ENCODE results near the gene ZBTB5.

DNA sequence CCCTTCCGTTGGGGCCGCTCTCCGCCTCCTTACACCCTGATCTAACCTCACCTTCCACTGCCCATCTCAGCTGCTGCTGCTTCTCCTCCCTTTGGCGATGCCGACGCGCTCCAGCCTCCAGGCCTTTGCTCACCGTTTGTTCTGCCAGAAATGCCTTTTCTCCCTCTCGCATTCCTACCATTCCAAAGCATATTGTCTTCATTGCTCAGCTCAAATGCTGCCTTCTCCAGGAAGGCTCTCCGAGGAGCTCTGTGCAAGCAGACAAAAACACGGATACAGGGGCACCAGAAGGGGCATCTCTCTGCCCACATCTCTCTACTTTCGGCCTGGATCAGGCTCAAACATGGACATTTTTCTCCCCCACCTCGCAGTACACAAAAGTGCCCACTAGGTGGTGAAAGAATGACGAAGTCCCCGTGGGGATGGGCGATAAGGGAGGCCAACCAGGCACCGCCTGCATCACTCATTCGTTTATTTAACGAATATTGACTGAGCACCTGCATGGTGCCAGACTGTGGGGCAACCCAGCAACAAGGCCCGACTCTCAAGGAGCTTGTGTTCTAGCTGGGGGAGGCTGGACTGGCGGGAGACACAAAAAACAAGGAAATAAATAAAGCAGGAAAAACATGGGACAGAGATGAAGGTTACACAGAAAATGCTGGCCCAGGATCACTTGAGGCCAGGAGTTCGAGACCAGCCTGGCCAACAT lies 50.1 kb downstream of the ZBTB5 start:
- TF ChIP-seq, protein P1, sequence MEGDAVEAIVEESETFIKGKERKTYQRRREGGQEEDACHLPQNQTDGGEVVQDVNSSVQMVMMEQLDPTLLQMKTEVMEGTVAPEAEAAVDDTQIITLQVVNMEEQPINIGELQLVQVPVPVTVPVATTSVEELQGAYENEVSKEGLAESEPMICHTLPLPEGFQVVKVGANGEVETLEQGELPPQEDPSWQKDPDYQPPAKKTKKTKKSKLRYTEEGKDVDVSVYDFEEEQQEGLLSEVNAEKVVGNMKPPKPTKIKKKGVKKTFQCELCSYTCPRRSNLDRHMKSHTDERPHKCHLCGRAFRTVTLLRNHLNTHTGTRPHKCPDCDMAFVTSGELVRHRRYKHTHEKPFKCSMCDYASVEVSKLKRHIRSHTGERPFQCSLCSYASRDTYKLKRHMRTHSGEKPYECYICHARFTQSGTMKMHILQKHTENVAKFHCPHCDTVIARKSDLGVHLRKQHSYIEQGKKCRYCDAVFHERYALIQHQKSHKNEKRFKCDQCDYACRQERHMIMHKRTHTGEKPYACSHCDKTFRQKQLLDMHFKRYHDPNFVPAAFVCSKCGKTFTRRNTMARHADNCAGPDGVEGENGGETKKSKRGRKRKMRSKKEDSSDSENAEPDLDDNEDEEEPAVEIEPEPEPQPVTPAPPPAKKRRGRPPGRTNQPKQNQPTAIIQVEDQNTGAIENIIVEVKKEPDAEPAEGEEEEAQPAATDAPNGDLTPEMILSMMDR (IDR thresholded peaks at IDR 0.05 in 4 of 5, conservative IDR thresholded peaks at IDR 0.05 in 1 of 5), result peak; percentile 71 to 82 (median 77)
- TF ChIP-seq POLR2A (IDR thresholded peaks at IDR 0.05), result no peak

Data from gastrocnemius medialis (tissue), 4 donors.